ENCODE results near the gene NR4A1.

The NR4A1 gene

GRCh38 chr12:52038447-52038846 lies 12.8 kb upstream of the NR4A1 start:
- Histone ChIP-seq H3K4me3 (ENCODE audit: low read length) (peak overlapping the region; percentile 87), H3K4me2 (ENCODE audit: low read length) (peak overlapping the region; percentile 82)

GRCh38 chr12:52041035-52041434 lies 10.2 kb upstream of the NR4A1 start:
- Histone ChIP-seq H3K36me3 (ENCODE audit: control insufficient read depth, low read length) (peaks cover 20% of the 10 kb centered on the region; the same call in 1 of the 2 replicates), H3K9me3 (ENCODE audit: control insufficient read depth, insufficient read depth, low read length) (no peaks in the 10 kb centered on the region), H4K20me1 (ENCODE audit: control insufficient read depth, insufficient read depth, low read depth, low read length) (no peaks in the 10 kb centered on the region), H3K79me2 (ENCODE audit: control insufficient read depth, low read length) (peaks cover 39% of the 10 kb centered on the region), H3K4me1 (ENCODE audit: control insufficient read depth, low read length) (peaks cover 72% of the 10 kb centered on the region), H3K9me2 (replicated peaks; ENCODE audit: control insufficient read depth, low read length) (no peaks in the 10 kb centered on the region), H3K4me2 (ENCODE audit: low read length) (peak overlapping the region; percentile 91), H3K27me3 (ENCODE audit: control insufficient read depth, low read length) (no peaks in the 10 kb centered on the region), H3K4me3 (ENCODE audit: low read length) (no peak overlapping the region), H3K27ac (ENCODE audit: low read depth, low read length) (no peak overlapping the region), H3F3A (ENCODE audit: control insufficient read depth, insufficient read depth) (peaks cover 7% of the 10 kb centered on the region; the same call in 1 of the 2 replicates)
- TF ChIP-seq EZH2phosphoT487 (IDR thresholded peaks at IDR 0.05; ENCODE audit: borderline replicate concordance, low read length) (no peak), CTCF (IDR thresholded peaks at IDR 0.05; ENCODE audit: low read depth, low read length, poor library complexity, severe bottlenecking) (no peak)

More at GRCh38 chr12:52038447-52038846, 12.8 kb upstream of the NR4A1 start:
- Histone ChIP-seq H3K79me2 (ENCODE audit: control insufficient read depth, low read length) (peaks cover 39% of the 10 kb centered on the region), H3K9me2 (replicated peaks; ENCODE audit: control insufficient read depth, low read length) (no peaks in the 10 kb centered on the region), H3K4me1 (ENCODE audit: control insufficient read depth, low read length) (peaks cover 86% of the 10 kb centered on the region), H3F3A (ENCODE audit: control insufficient read depth, insufficient read depth) (peaks cover 17% of the 10 kb centered on the region), H4K20me1 (ENCODE audit: control insufficient read depth, insufficient read depth, low read depth, low read length) (no peaks in the 10 kb centered on the region), H3K27me3 (ENCODE audit: control insufficient read depth, low read length) (no peaks in the 10 kb centered on the region), H3K9me3 (ENCODE audit: control insufficient read depth, insufficient read depth, low read length) (no peaks in the 10 kb centered on the region), H3K36me3 (ENCODE audit: control insufficient read depth, low read length) (peaks cover 15% of the 10 kb centered on the region; the same call in 1 of the 2 replicates), H3K27ac (ENCODE audit: low read depth, low read length) (no peak overlapping the region)
- no peak for TF ChIP-seq CTCF (IDR thresholded peaks at IDR 0.05; ENCODE audit: low read depth, low read length, poor library complexity, severe bottlenecking)
- no peak for TF ChIP-seq EZH2phosphoT487 (IDR thresholded peaks at IDR 0.05; ENCODE audit: borderline replicate concordance, low read length)

- H3K9me2 ChIP-seq (replicated peaks; ENCODE audit: control insufficient read depth, low read length) = no peaks in the 10 kb centered on the region
- H3K4me1 ChIP-seq (ENCODE audit: control insufficient read depth, low read length) = peaks cover 65% of the 10 kb centered on the region
- H3K36me3 ChIP-seq (ENCODE audit: control insufficient read depth, low read length) = peaks cover 20% of the 10 kb centered on the region; the same call in 1 of the 2 replicates
- 0 out of 2 replicates have a peak, but pooled peaks cover 4% of the 10 kb centered on the region for H3F3A ChIP-seq (ENCODE audit: control insufficient read depth, insufficient read depth)
- peak overlapping the region; percentile 71 for H3K4me3 ChIP-seq (ENCODE audit: low read length)
- no peaks in the 10 kb centered on the region for H4K20me1 ChIP-seq (ENCODE audit: control insufficient read depth, insufficient read depth, low read depth, low read length)
- H3K27me3 ChIP-seq (ENCODE audit: control insufficient read depth, low read length) = no peaks in the 10 kb centered on the region
- no peak for TF ChIP-seq EZH2phosphoT487 (IDR thresholded peaks at IDR 0.05; ENCODE audit: borderline replicate concordance, low read length)
- peak; percentile 64 for TF ChIP-seq CTCF (IDR thresholded peaks at IDR 0.05; ENCODE audit: low read depth, low read length, poor library complexity, severe bottlenecking)
- peak overlapping the region; percentile 91 for H3K4me2 ChIP-seq (ENCODE audit: low read length)
- no peaks in the 10 kb centered on the region for H3K9me3 ChIP-seq (ENCODE audit: control insufficient read depth, insufficient read depth, low read length)
- H3K79me2 ChIP-seq (ENCODE audit: control insufficient read depth, low read length) = peaks cover 39% of the 10 kb centered on the region
- H3K27ac ChIP-seq (ENCODE audit: low read depth, low read length) = peak overlapping the region; percentile 60
Measured at GRCh38 chr12:52041695-52042123, 9.5 kb upstream of the NR4A1 start.

Data from DOHH2 (cell line).